Middle frontal gyrus (tissue), 1 donor: Measurements from ENCODE around the gene TFCP2.

Source experiments
- DNase-seq: peaks from one replicate; pipeline ENCODE4 v3.0.0-alpha.2; 2015; ENCODE audit warnings: low spot score; ENCODE audit errors: extremely low spot score

TFCP2 gene

GRCh38 chr12:51197736-51198567, 25.0 kb upstream of the TFCP2 start:
- no peak for DNase-seq

DNA sequence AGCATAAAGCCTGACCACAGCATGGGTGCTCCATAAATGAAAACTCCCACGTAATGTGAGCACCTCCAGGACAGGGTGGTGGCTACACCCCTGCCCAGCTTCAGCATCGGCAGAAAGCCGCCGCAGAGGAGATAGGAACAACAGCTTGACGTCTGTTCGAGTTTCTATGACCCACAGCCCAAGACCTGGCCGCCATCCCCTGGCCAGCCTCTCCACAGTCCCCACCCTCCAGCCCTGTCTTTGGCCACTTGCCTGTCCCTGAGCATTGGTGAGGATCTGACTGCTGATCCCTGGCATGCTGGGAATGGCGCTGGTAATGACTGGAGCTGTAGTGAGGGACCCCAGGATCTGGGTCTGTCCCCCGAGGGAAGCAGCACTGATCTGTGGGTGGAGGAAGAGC, 23.6 kb upstream of the TFCP2 start:
- DNase-seq: no peak

DNA sequence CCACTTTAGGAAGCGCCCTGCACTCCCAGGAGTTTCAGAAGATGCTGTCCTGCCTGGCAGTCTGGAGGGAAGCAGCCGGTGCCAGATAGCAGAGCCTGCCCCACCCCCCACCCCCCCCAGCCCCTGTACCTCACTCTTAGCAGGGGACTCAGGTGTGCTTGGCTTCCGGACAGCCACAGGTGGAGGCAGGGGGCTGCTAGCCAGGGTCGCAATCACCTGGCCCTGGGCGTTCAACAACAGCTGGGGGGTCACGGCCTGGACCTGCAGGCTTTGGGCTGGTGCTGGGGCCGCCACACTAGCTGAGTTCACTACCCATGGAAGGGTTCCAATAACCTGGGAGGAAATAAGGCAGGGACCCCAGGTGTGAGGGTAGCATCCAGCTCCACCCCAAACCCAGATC, 22.9 kb upstream of the TFCP2 start:
- no peak for DNase-seq

- no peak for DNase-seq
These were observed 19.3 kb upstream of the TFCP2 start for GRCh38 chr12:51192284-51192671.

DNA sequence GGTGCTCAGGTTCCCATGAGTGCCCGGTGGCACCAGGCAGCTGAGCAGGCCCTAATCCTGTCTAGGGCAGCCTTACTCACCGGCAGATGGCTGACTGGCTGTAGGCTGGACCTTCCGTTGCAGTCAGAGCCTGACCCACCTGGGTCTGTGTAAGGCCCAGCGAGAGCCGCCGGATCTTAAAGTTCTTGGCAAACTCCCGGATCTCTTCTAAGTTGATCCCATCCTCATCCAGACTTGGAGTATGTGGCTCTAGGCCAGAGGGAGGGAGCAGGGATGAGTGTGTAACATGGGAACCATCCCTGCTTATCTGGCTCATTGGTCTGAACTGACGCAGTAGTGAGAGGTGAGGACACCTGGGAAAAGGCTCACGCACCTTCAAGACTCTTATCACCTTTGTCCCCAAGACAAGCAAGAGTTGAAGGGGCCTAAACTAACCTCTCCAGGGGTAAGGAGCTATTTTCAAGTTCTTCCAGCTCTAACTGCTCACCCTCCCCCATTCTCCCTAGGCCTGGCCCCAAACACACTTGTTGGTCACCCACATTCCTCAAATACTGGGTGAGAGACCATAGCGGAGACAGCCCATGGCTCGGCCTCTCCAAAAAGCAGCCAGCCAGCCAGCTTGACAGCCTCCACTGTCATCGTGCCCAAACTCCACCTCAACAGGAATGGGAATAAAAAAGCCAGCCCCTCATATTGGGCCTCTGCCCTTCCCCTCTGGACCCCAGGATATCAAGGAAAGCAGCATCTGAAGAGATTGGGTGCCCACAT, 18.8 kb upstream of the TFCP2 start:
- no peak for DNase-seq

GRCh38 chr12:51190820-51191219, 17.9 kb upstream of the TFCP2 start:
- no peak for DNase-seq

- no peak for DNase-seq
These were observed 16.9 kb upstream of the TFCP2 start for GRCh38 chr12:51189790-51190355.

GRCh38 chr12:51188359-51189051, 15.6 kb upstream of the TFCP2 start:
- DNase-seq: no peak

DNA sequence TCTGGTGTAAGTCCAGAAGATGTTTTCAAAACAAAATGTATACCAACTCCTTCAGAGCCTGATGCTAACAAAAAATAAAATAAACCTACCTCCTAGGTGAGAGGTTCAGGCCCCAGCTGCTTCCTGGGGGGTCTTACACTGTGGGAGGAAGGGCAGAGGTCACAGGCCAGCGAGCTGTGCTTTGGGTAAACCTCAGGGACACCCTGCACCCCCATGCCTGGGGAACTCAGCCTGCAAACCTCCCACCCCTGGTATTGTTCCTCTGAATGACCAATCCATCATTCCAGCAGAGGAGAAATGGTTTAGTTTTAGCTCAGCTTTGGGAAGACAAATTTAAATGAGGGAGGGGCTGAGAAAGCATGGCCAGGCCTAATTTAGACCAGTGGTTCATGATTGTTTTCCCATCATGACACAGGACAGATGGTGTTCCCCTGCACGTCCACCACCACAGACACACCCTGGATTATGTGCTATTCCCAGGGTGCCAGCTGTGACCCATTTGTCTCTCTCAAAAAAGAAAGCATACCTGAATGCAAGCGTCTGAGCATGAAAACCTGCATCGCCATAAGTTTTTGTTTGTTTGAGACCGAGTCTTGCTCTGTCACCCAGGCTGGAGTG, 14.5 kb upstream of the TFCP2 start:
- no peak for DNase-seq

- DNase-seq: no peak
These were observed 13.6 kb upstream of the TFCP2 start for GRCh38 chr12:51186465-51187085.

- DNase-seq: no peak
These were observed 12.3 kb upstream of the TFCP2 start for GRCh38 chr12:51185171-51185717.

GRCh38 chr12:51183816-51184215, 10.9 kb upstream of the TFCP2 start:
- no peak for DNase-seq

DNA sequence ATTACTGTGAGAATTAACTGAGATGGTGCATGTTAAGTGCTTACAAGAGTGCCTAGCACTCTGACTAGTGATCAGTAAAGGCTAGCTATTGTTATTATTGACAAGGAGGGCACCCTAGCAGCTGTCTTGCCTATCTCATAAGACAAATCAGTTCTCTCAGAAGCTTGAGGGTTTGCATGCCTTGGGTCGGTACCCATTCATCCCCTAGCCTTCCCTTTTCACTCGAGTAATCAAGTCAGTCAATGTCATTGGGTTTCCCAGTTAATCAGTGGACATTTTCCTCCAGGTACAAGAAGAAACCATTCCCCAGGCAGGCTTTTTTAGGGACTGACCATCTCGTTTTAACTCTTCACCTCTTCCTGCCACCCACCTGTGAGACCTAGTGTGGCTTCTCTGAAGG, 10.4 kb upstream of the TFCP2 start:
- DNase-seq: no peak

DNA sequence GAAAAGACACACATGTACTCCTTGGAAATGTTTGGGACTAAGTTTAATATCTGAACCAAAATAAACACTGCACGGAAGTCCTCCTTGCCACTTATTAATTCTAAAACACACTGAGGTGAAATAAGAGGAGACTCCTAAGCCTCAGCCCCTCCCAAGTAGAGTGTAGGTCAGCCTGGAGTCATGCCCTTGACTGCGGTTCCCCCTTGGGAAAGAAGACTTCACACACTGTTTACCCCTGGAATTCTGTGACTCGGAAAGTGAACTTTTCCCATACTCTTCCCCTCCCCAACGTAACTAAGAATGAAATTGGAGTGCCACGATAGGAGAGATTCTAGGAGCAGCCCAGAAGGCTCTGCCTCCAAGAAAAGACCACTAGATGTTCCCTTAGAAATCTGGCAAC, 8.6 kb upstream of the TFCP2 start:
- DNase-seq: no peak

GRCh38 chr12:51177897-51178296, 5.0 kb upstream of the TFCP2 start:
- DNase-seq: no peak

DNA sequence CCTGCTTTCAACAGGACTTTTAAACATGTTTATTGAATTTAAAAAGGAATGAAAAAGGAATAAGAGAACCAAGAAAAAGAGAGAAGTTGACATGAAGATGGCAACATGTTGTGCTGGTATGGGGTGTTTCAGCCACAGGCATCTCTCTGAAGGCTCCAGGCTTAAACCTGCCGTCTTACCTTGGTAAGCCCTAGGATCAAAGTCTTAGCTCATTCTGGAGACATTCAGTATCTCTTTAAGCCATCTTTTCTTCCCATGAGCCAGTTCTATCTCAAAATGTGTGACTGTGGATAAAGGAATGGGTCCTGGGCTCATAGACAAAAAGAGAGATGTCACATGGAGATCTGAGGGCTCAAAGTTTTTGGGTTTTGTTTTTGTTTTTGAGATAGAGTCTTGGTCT, 1.6 kb upstream of the TFCP2 start:
- no peak for DNase-seq

GRCh38 chr12:51171884-51172514, 936 bp downstream of the TFCP2 start:
- no peak for DNase-seq

- DNase-seq: no peak
These were observed 9.1 kb downstream of the TFCP2 start for GRCh38 chr12:51163795-51164194.

DNA sequence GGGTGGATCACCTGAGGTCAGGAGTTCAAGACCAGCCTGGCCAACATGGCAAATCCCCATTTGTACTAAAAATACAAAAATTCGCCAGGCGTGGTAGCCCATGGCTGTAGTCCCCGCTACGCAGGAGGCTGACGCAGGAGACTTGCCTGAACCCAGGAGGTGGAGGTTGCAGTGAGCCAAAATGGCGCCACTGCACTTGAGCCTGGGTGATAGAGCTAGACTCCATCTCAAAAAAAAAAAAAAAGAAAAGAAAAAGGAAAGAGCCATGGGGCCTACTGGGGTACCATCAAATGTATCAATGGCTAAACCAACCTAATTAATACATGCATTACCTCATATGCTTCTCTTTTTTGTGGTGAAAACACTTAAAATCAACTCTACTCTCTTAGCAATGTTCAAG, 10.7 kb downstream of the TFCP2 start:
- no peak for DNase-seq

DNA sequence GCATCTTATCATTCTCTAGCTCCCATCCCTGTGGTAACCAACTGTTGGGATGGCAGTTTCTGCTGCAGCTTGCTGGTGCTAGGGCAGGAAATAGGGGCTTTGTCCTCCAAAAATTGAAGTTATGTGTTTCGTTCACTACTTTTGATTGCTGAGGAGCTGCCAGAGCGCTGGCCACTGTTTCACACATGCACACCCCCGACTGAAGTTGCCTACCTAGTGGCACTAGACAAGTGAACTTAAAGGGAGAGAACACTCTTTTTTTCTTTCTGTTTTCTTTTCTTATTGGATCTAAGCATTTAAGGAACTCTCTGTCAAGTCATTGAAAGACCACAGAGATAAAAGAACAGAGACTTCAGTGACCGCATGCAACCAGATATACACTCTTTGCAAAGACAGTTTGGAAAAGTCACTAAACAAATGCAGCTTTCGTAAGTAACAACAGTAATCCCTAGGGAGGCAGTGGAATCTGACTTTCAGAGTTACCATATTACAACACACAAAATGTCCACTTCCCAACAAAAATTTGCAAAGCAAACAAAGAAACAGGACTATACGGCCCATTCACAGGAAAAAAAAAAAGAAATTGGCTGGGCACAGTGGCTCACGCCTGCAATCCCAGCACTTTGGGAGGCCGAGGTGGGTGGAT, 12.0 kb downstream of the TFCP2 start:
- no peak for DNase-seq
